ENCODE data around the gene KCNN2. TPM values are rescaled to one million over a fixed set of nuclear protein-coding genes. Genes with fewer than 3 reads are reported as not detected.

Gene KCNN2
- total and polyA plus RNA-seq, 2 of the 4 experiments (the other 2 are of a cell fraction) = 2.2 to 8.8 TPM

GRCh38 chr5:114327987-114328386 lies 33.9 kb upstream of the KCNN2 start:
- no peaks in the 10 kb centered on the region for H3K36me3 ChIP-seq (ENCODE audit: control insufficient read depth, insufficient read depth, low read length)
- no peaks in the 10 kb centered on the region for H4K20me1 ChIP-seq (ENCODE audit: insufficient read depth, low read length)
- H2BK5ac ChIP-seq (ENCODE audit: low read depth, low read length, poor library complexity, severe bottlenecking) = no peak overlapping the region
- H2AFZ ChIP-seq (replicated peaks; ENCODE audit: low read length, poor library complexity) = no peak overlapping the region
- no peaks in the 10 kb centered on the region for H3K27me3 ChIP-seq (ENCODE audit: control insufficient read depth, insufficient read depth, low read length)
- no peak overlapping the region for H3K23ac ChIP-seq (ENCODE audit: low read depth, low read length)
- no peak overlapping the region for H3K18ac ChIP-seq (ENCODE audit: low read depth, low read length)
- no peak overlapping the region for H2BK20ac ChIP-seq (ENCODE audit: low read depth, low read length)
- H2AK9ac ChIP-seq (replicated peaks; ENCODE audit: low read depth, low read length, poor library complexity) = no peak overlapping the region
- TF ChIP-seq MAFK (IDR thresholded peaks at IDR 0.05; ENCODE audit: low read depth, low read length) (no peak), MAZ (IDR thresholded peaks at IDR 0.05; ENCODE audit: borderline replicate concordance, low read depth, low read length) (no peak), NFE2L2 (IDR thresholded peaks at IDR 0.05; ENCODE audit: low read depth, low read length) (no peak), POLR2A (IDR thresholded peaks at IDR 0.05; ENCODE audit: low read depth, low read length) (no peak), MXI1 (IDR thresholded peaks at IDR 0.05; ENCODE audit: borderline replicate concordance, low read depth, low read length) (no peak), BHLHE40 (IDR thresholded peaks at IDR 0.05; ENCODE audit: low read depth, low read length) (no peak), CTCF (conservative IDR thresholded peaks at IDR 0.05; ENCODE audit: low read depth, low read length) (no peak), RFX5 (IDR thresholded peaks at IDR 0.05; ENCODE audit: low read depth, low read length) (no peak)
- no peak overlapping the region for H2BK15ac ChIP-seq (ENCODE audit: low read depth, low read length)
- no peak overlapping the region for H3K56ac ChIP-seq (ENCODE audit: extremely low read depth, insufficient read depth, low read length)
- no peaks in the 10 kb centered on the region for H3K9me1 ChIP-seq (ENCODE audit: insufficient read depth, low read length)
- H3K27ac ChIP-seq (ENCODE audit: insufficient read depth, low read length) = no peak overlapping the region
- peak overlapping the region; percentile 8; the same call in 1 of the 2 replicates for H2AK5ac ChIP-seq (ENCODE audit: low read depth, low read length)
- in situ Hi-C loops (cut with MboI; ENCODE audit: low sequenced_read_pairs) (no loop called here), intact Hi-C loops (cut with micrococcal nuclease) (loop anchor here (5.0 kb wide), 1 partner anchor 1364 kb away; no protein-coding TSS in a partner anchor), dilution Hi-C loops (cut with HindIII; ENCODE audit: low sequenced_read_pairs, unreplicated experiment) (no loop called here)
- POLR2A ChIA-PET (ENCODE audit: unreplicated experiment) = no interaction called here
- H3K9me3 ChIP-seq (ENCODE audit: control insufficient read depth, insufficient read depth, low read length) = no peaks in the 10 kb centered on the region
- ATAC-seq (ENCODE audit: low read depth) (no peak), DNase-seq (no peak)
- BruUV-seq (replicated peaks) = no TSS peak
- H4K8ac ChIP-seq (ENCODE audit: low read depth in 2 of 2, low read length in 2 of 2) = no peak overlapping the region
- H3K4me1 ChIP-seq (ENCODE audit: control insufficient read depth, insufficient read depth, low read length) = peaks cover under 1% of the 10 kb centered on the region
- CTCF ChIA-PET = no interaction called here
- H3K79me1 ChIP-seq (ENCODE audit: low read depth in 1 of 2, low read length in 2 of 2) = no peaks in the 10 kb centered on the region
- WGBS, 2 experiments (ENCODE audit: extremely low coverage in 2 of 2, insufficient read length in 1 of 2) = no CpG with 5 or more reads among the region's 3 CpGs
- H3K4ac ChIP-seq (ENCODE audit: low read depth, low read length) = no peak overlapping the region
- H3K4me3 ChIP-seq (ENCODE audit: insufficient read depth, low read depth, low read length) = no peak overlapping the region
- no peak overlapping the region for H3K14ac ChIP-seq (replicated peaks; ENCODE audit: low read depth, low read length)
- no peak overlapping the region for H3K9ac ChIP-seq (ENCODE audit: low read depth, low read length)
- H4K5ac ChIP-seq (ENCODE audit: low read depth, low read length) = no peak overlapping the region
- no peak overlapping the region for H3K4me2 ChIP-seq (ENCODE audit: low read depth, low read length)
- no peak overlapping the region for H2BK120ac ChIP-seq (ENCODE audit: low read depth, low read length)
- no peak overlapping the region for H4K91ac ChIP-seq (ENCODE audit: insufficient read depth, low read depth, low read length)

All from IMR-90 (cell line).